PC-9 (cell line): ENCODE data around the gene RUFY3. TPM values are rescaled to one million over a fixed set of nuclear protein-coding genes. Genes with fewer than 3 reads are reported as not detected.

Experiments
- BruUV-seq: library from RNA; stranded (reverse); fragments of 400-500 nt; replicated peaks from 2 replicates; lab custom pipeline; 2021; lab: Mats Ljungman, UMichigan
- CTCF ChIA-PET: fragments of 300-600 bp; sonication (Branson Sonifier 250); formaldehyde crosslinking; loops from one replicate; lab custom pipeline; 2022; ENCODE audit warnings: antibody characterized with exemption; lab: Charles Lee
- POLR2A ChIA-PET: fragments of 300-600 bp; sonication (Branson Sonifier 250); formaldehyde crosslinking; loops from one replicate; lab custom pipeline; 2022; ENCODE audit warnings: antibody characterized with exemption; ENCODE audit not compliant: unreplicated experiment; lab: Charles Lee
- DNase-seq, 2 experiments: peaks; one replicate each; pipeline versions ENCODE4 v3.0.0 to v3.0.0-alpha.2; 2015 to 2022; ENCODE audit warnings: mixed read lengths in 1 of 2
- H2AFZ ChIP-seq: fragments of 200-600 bp; sonication (generic); 2 replicates; pipeline ENCODE4 v1.8.1; 2017; ENCODE audit warnings: antibody characterized with exemption
- H3F3A ChIP-seq: fragments of 200-600 bp; sonication (generic); 2 replicates; pipeline ENCODE4 v1.8.1; 2017; ENCODE audit warnings: antibody characterized with exemption, mild to moderate bottlenecking, low read depth; ENCODE audit not compliant: insufficient read depth
- H3K27ac ChIP-seq: fragments of 200-600 bp; sonication (generic); 2 replicates; pipeline ENCODE4 v1.6.1; 2016; ENCODE audit warnings: mixed run types
- H3K27me3 ChIP-seq: fragments of 200-600 bp; sonication (generic); 2 replicates; pipeline ENCODE4 v1.6.1; 2016; ENCODE audit warnings: low read depth, mixed run types; ENCODE audit not compliant: insufficient read depth
- H3K36me3 ChIP-seq: fragments of 200-600 bp; sonication (generic); 2 replicates; pipeline ENCODE4 v1.6.1; 2016; ENCODE audit warnings: low read depth, mixed run types
- H3K4me1 ChIP-seq: fragments of 200-600 bp; sonication (generic); replicated peaks from 2 replicates; pipeline ENCODE4 v1.6.1; 2016; ENCODE audit warnings: mixed run types; ENCODE audit not compliant: insufficient read depth
- H3K4me2 ChIP-seq: fragments of 200-600 bp; sonication (generic); 2 replicates; pipeline ENCODE4 v1.6.1; 2017; ENCODE audit warnings: mixed run types
- H3K4me3 ChIP-seq: fragments of 200-600 bp; sonication (generic); 2 replicates; pipeline ENCODE4 v1.6.1; 2016; ENCODE audit warnings: mixed run types
- H3K79me2 ChIP-seq: fragments of 200-600 bp; sonication (generic); 2 replicates; pipeline ENCODE4 v1.6.1; 2017; ENCODE audit warnings: low read depth, mixed run types
- H3K9me2 ChIP-seq: fragments of 200-600 bp; sonication (generic); 2 replicates; pipeline ENCODE4 v1.8.1; 2017; ENCODE audit warnings: mild to moderate bottlenecking; ENCODE audit not compliant: insufficient read depth
- H3K9me3 ChIP-seq: fragments of 200-600 bp; sonication (generic); 2 replicates; pipeline ENCODE4 v1.8.1; 2016; ENCODE audit warnings: low read depth; ENCODE audit not compliant: insufficient read depth
- H4K20me1 ChIP-seq: fragments of 200-600 bp; sonication (generic); 2 replicates; pipeline ENCODE4 v1.8.1; 2017; ENCODE audit not compliant: insufficient read depth
- CTCF ChIP-seq: fragments of 200-600 bp; sonication (generic); conservative IDR thresholded peaks from 2 replicates; pipeline ENCODE4 v1.6.1; 2017; ENCODE audit warnings: mixed run types, antibody characterized with exemption, mild to moderate bottlenecking, moderate library complexity
- EZH2 ChIP-seq: fragments of 200-600 bp; sonication (generic); IDR thresholded peaks from 2 replicates; pipeline ENCODE4 v1.8.0; 2017; ENCODE audit warnings: antibody characterized with exemption, low read depth
- intact Hi-C: fragments of 100-400 bp; cut with micrococcal nuclease; formaldehyde crosslinking; loops from one replicate; pipeline ENCODE4 v1.10.0; 2022; ENCODE audit not compliant: unreplicated experiment
- total RNA-seq: library from RNA; stranded (reverse); gene quantifications from 2 replicates; pipeline ENCODE4 v1.2.3, GENCODE V29; 2021

Gene RUFY3
- total RNA-seq, 1 experiment from 2014 or later, result 23.6 TPM

GRCh38 chr4:70815370-70815769 is 93.6 kb downstream of the RUFY3 start:
- no peak overlapping the region for H3K27ac ChIP-seq
- H3K4me3 ChIP-seq, result no peak overlapping the region
- no peaks in the 10 kb centered on the region for H3K9me3 ChIP-seq
- TF ChIP-seq CTCF, result no peak
- TF ChIP-seq EZH2, result no peak
- ChIA-PET POLR2A (no interaction called here), CTCF (no interaction called here)
- H3K36me3 ChIP-seq, result no peaks in the 10 kb centered on the region
- no peaks in the 10 kb centered on the region for H3K79me2 ChIP-seq
- intact Hi-C loops, result no loop called here
- DNase-seq, result no peak
- no peaks in the 10 kb centered on the region for H3F3A ChIP-seq
- no peak overlapping the region for H3K4me2 ChIP-seq
- no TSS peak for BruUV-seq
- H3K27me3 ChIP-seq, result no peaks in the 10 kb centered on the region
- no peaks in the 10 kb centered on the region for H3K9me2 ChIP-seq
- no peaks in the 10 kb centered on the region for H4K20me1 ChIP-seq
- no peak overlapping the region for H2AFZ ChIP-seq
- H3K4me1 ChIP-seq, result no peaks in the 10 kb centered on the region

- no peak overlapping the region for H3K4me3 ChIP-seq
- H3K9me2 ChIP-seq, result no peaks in the 10 kb centered on the region
- H3K79me2 ChIP-seq, result no peaks in the 10 kb centered on the region
- BruUV-seq, result no TSS peak
- H3K9me3 ChIP-seq, result no peaks in the 10 kb centered on the region
- H4K20me1 ChIP-seq, result no peaks in the 10 kb centered on the region
- no peak overlapping the region for H2AFZ ChIP-seq
- no peak for TF ChIP-seq EZH2
- TF ChIP-seq CTCF, result no peak
- H3K4me2 ChIP-seq, result no peak overlapping the region
- ChIA-PET CTCF (no interaction called here), POLR2A (no interaction called here)
- no peaks in the 10 kb centered on the region for H3K4me1 ChIP-seq
- H3K36me3 ChIP-seq, result no peaks in the 10 kb centered on the region
- intact Hi-C loops, result no loop called here
- H3K27ac ChIP-seq, result no peak overlapping the region
- DNase-seq, result no peak
- H3K27me3 ChIP-seq, result no peaks in the 10 kb centered on the region
- no peaks in the 10 kb centered on the region for H3F3A ChIP-seq
These were observed 95.1 kb downstream of the RUFY3 start for GRCh38 chr4:70816894-70817293.

- BruUV-seq, result no TSS peak
- no peaks in the 10 kb centered on the region for H3K27me3 ChIP-seq
- no peak overlapping the region for H3K27ac ChIP-seq
- H3K4me3 ChIP-seq, result no peak overlapping the region
- no peak overlapping the region for H3K4me2 ChIP-seq
- no peaks in the 10 kb centered on the region for H3F3A ChIP-seq
- H2AFZ ChIP-seq, result no peak overlapping the region
- H3K79me2 ChIP-seq, result no peaks in the 10 kb centered on the region
- intact Hi-C loops, result no loop called here
- H4K20me1 ChIP-seq, result no peaks in the 10 kb centered on the region
- H3K9me2 ChIP-seq, result no peaks in the 10 kb centered on the region
- ChIA-PET POLR2A (interaction anchor here (0.6 to 0.7 kb wide), 2 partner anchors 125 to 696 kb away, joined by 3 to 6 read pairs; no protein-coding TSS in a partner anchor), CTCF (no interaction called here)
- no peaks in the 10 kb centered on the region for H3K4me1 ChIP-seq
- TF ChIP-seq CTCF (no peak), EZH2 (no peak)
- no peak for DNase-seq
- H3K36me3 ChIP-seq, result no peaks in the 10 kb centered on the region
- H3K9me3 ChIP-seq, result no peaks in the 10 kb centered on the region
These were observed 96.5 kb downstream of the RUFY3 start for GRCh38 chr4:70818173-70818855.
